Type B pancreatic cell (in vitro differentiated cells): ENCODE results near the gene R3HDM2. TPM values are rescaled to one million over a fixed set of nuclear protein-coding genes. Genes with fewer than 3 reads are reported as not detected.

ENCODE experiments used
- DNase-seq: peaks from one replicate; pipeline ENCODE4 v3.0.0; 2021; ENCODE audit warnings: mixed read lengths; ENCODE audit not compliant: unreplicated experiment; ENCODE audit errors: extremely low spot score
- H3K27ac Mint-ChIP-seq: 2 replicates; pipeline ENCODE4 v1.8.0; 2021; ENCODE audit warnings: mild to moderate bottlenecking, mixed read lengths
- H3K27me3 Mint-ChIP-seq: 2 replicates; pipeline ENCODE4 v1.8.0; 2021; ENCODE audit warnings: mixed read lengths
- H3K36me3 Mint-ChIP-seq: 2 replicates; pipeline ENCODE4 v1.8.0; 2021; ENCODE audit warnings: mixed read lengths
- H3K4me1 Mint-ChIP-seq: one replicate; pipeline ENCODE4 v1.8.0; 2021; ENCODE audit warnings: mixed read lengths; ENCODE audit not compliant: unreplicated experiment
- H3K4me3 Mint-ChIP-seq: 2 replicates; pipeline ENCODE4 v1.8.0; 2021; ENCODE audit warnings: mild to moderate bottlenecking, mixed read lengths
- H3K9me3 Mint-ChIP-seq: 2 replicates; pipeline ENCODE4 v1.8.0; 2021; ENCODE audit warnings: mixed read lengths
- total RNA-seq: library from RNA; stranded (reverse); gene quantifications from 2 replicates; pipeline ENCODE4 v1.2.1, GENCODE V29; 2021; ENCODE audit warnings: low replicate concordance
- TF ChIP-seq, protein P1 (sequence below): fragments of 200-600 bp; sonication (generic); conservative IDR thresholded peaks from 2 replicates; pipeline ENCODE4 v1.5.0; 2021; ENCODE audit warnings: antibody characterized with exemption, mild to moderate bottlenecking

The R3HDM2 gene
- total RNA-seq, 1 donor from 2014 or later, result 59.0 TPM

DNA sequence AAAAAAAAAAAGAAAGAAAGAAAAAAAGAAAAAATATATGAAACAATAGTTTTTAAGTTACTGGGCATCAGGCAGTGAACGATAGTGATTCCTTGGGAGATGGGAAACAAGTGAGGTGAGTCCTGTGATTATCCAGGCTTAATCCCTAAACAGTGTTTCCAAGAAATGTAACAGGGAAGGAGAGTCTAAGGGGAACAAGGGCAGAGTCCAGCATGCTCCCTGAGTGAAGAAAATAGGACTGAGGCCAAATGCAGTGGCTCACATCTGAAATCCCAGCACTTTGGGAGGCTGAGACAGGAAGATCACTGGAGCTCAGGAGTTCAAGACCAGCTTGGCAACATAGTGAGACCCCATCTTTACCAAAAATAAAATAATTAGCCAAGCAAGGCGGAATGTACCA is 40.7 kb downstream of the R3HDM2 start:
- H3K9me3 Mint-ChIP-seq, result no peaks in the 10 kb centered on the region
- no peaks in the 10 kb centered on the region for H3K27me3 Mint-ChIP-seq
- H3K4me3 Mint-ChIP-seq, result no peak overlapping the region
- H3K4me1 Mint-ChIP-seq, result peaks cover 6% of the 10 kb centered on the region
- peaks cover 21% of the 10 kb centered on the region for H3K36me3 Mint-ChIP-seq
- no peak for DNase-seq
- no peak overlapping the region for H3K27ac Mint-ChIP-seq
- TF ChIP-seq, protein P1, sequence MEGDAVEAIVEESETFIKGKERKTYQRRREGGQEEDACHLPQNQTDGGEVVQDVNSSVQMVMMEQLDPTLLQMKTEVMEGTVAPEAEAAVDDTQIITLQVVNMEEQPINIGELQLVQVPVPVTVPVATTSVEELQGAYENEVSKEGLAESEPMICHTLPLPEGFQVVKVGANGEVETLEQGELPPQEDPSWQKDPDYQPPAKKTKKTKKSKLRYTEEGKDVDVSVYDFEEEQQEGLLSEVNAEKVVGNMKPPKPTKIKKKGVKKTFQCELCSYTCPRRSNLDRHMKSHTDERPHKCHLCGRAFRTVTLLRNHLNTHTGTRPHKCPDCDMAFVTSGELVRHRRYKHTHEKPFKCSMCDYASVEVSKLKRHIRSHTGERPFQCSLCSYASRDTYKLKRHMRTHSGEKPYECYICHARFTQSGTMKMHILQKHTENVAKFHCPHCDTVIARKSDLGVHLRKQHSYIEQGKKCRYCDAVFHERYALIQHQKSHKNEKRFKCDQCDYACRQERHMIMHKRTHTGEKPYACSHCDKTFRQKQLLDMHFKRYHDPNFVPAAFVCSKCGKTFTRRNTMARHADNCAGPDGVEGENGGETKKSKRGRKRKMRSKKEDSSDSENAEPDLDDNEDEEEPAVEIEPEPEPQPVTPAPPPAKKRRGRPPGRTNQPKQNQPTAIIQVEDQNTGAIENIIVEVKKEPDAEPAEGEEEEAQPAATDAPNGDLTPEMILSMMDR, result no peak

DNA sequence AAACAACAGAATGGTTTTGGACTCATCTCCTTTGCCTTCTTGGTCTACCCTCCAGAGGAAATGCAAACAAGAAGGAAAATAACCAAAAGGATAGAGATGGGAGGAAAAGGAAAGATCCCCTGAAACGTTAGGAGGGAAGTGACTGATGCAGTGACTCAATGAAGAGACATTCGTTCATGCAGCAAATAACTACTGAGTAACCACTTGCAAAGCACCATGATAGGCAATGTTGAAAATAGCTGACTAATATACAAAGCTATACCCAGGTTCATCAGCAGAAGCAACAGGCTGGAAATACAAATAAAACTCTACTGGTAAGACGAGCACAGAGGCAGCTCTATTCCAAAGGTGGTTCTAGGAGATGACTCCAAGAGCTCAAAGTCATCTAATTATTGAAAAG is 41.8 kb downstream of the R3HDM2 start:
- H3K4me3 Mint-ChIP-seq, result no peak overlapping the region
- peaks cover 21% of the 10 kb centered on the region for H3K36me3 Mint-ChIP-seq
- H3K9me3 Mint-ChIP-seq, result no peaks in the 10 kb centered on the region
- no peak overlapping the region for H3K27ac Mint-ChIP-seq
- peaks cover 6% of the 10 kb centered on the region for H3K4me1 Mint-ChIP-seq
- no peak for DNase-seq
- TF ChIP-seq, protein P1, result no peak
- no peaks in the 10 kb centered on the region for H3K27me3 Mint-ChIP-seq

DNA sequence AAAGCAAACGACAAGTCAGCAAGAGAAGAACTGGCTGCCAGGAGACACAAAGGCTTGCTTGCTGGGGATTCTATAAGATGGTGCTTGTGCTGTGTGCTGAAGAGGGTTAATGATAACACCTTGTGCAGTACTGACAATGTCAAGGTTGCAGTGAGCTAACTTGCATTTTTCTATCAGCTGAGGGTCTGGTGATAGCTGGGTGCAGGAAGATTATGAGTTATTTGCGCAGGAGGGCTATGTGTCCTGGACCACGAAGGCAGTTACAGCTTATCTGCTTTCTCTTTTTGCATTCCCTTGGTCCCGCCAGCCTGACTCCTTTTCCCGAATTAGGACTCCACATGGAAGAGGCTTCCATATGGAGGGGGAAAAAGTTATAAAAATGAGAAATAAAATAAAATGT is 42.4 kb downstream of the R3HDM2 start:
- TF ChIP-seq, protein P1, result no peak
- Mint-ChIP-seq H3K27ac (no peak overlapping the region), H3K27me3 (no peaks in the 10 kb centered on the region), H3K4me1 (peaks cover 6% of the 10 kb centered on the region), H3K4me3 (no peak overlapping the region), H3K36me3 (peaks cover 17% of the 10 kb centered on the region), H3K9me3 (no peaks in the 10 kb centered on the region)
- no peak for DNase-seq

DNA sequence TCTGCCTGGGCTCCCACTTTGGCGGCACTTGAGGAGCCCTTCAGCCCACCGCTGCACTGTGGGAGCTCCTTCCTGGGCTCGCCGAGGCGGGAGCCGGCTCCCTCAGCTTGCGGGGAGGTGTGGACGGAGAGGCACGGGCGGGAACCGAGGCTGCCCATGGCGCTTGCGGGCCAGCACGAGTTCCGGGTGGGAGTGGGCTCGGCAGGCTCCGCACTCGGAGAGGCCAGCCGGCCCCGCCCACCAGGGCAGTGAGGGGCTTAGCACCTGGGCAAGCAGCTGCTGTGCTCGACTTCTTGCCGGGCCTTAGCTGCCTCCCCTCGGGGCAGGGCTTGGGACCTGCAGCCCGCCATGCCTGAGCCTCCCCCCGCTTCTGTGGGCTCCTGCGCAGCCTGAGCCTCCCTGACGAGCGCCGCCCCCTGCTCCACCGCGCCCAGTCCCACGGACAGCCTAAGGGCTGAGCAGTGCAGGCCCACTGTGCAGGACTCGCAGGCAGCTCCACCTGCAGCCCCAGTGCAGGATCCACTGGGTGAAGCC is 44.6 kb downstream of the R3HDM2 start:
- Mint-ChIP-seq H3K9me3 (no peaks in the 10 kb centered on the region), H3K4me1 (peaks cover 6% of the 10 kb centered on the region), H3K4me3 (no peak overlapping the region), H3K27ac (no peak overlapping the region), H3K27me3 (no peaks in the 10 kb centered on the region), H3K36me3 (peaks cover 10% of the 10 kb centered on the region)
- TF ChIP-seq, protein P1, result no peak
- no peak for DNase-seq

DNA sequence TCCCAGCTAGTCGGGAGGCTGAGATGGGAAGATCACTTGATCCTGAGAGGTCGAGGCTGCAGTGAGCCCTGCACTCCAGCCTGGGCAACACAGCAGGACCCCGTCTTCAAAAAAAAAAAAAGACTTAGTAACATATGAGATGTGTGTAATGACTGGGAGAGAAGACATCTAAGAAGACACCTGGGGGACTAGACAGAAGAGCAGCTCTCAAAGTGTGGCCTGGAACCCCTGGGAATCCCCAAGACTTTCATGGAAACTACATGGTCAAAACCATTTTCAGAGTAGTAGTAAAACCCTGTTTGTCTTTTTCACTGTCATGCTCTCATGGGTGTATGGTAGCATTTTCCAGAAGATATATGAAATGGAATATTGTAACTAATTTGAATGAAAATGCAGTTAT is 45.3 kb downstream of the R3HDM2 start:
- no peak for DNase-seq
- no peak overlapping the region for H3K27ac Mint-ChIP-seq

More for the DNA sequence above, 45.3 kb downstream of the R3HDM2 start:
- H3K9me3 Mint-ChIP-seq, result no peaks in the 10 kb centered on the region
- peaks cover 6% of the 10 kb centered on the region for H3K4me1 Mint-ChIP-seq
- TF ChIP-seq, protein P1, result no peak
- H3K27me3 Mint-ChIP-seq, result no peaks in the 10 kb centered on the region
- no peak overlapping the region for H3K4me3 Mint-ChIP-seq
- H3K36me3 Mint-ChIP-seq, result peaks cover 13% of the 10 kb centered on the region
